Measurements from ENCODE around the gene CRACR2B. TPM values are rescaled to one million over a fixed set of nuclear protein-coding genes. Genes with fewer than 3 reads are reported as not detected.
A peak's percentile ranks its signal among the peaks of the same experiment; 100 is the strongest.

Gene CRACR2B
- total RNA-seq, 4 donors from 2014 or later = 7.1 to 19.7 (median 16.8) TPM

DNA sequence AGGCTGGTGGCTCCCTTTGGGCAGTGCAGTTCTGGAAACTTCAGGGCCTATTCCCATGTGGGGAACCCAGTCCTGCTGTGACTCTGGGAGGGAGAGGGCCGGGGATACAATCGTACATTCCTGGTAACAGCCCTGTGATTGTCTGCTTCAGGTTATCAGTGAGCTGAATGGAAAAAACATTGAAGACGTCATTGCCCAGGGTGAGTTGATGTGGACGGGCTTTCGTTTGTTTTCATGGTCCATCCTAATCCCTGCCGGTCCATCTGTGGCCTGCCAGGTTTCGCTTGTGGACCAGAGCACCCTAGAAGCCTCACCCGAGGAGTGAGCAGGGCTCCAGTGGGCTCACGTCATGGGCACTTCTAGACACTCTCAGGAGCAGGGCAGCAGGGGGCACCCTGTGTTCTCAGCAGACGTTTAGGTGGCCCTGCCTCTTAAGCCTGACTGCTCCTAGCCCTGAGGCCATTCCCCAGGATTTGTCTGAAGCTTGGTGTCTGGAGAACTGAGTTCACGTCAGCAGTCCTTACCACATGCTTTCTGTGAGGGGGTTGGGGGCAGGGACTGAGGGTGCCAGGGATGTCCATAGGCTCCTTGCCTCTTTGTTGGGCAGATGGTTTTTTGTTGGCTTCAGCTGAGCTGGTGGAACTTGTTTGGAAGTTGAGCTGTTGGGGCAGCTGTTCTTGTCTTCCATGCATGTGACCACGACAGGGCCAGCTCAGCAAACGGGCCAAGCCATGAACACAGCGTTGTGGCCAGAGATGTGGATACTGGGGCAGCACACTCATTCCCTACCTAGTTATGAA is 16.1 kb upstream of the CRACR2B start:
- Histone ChIP-seq H3K4me3 (peak overlapping the region in 1 of 4 donors; percentile 90), H3K4me1 (peaks cover 0 to 34% (median 21%) of the 10 kb centered on the region in 4 donors), H3K36me3 (peaks cover 0 to 47% (median 7%) of the 10 kb centered on the region in 3 donors), H3K9me3 (no peaks in the 10 kb centered on the region), H3K27ac (peak overlapping the region in 2 of 4 donors; percentile 96 to 97), H3K27me3 (no peaks in the 10 kb centered on the region)
- no peak for TF ChIP-seq EP300 (IDR thresholded peaks at IDR 0.05)
- TF ChIP-seq POLR2A (IDR thresholded peaks at IDR 0.05) = no peak
- TF ChIP-seq, protein P1, sequence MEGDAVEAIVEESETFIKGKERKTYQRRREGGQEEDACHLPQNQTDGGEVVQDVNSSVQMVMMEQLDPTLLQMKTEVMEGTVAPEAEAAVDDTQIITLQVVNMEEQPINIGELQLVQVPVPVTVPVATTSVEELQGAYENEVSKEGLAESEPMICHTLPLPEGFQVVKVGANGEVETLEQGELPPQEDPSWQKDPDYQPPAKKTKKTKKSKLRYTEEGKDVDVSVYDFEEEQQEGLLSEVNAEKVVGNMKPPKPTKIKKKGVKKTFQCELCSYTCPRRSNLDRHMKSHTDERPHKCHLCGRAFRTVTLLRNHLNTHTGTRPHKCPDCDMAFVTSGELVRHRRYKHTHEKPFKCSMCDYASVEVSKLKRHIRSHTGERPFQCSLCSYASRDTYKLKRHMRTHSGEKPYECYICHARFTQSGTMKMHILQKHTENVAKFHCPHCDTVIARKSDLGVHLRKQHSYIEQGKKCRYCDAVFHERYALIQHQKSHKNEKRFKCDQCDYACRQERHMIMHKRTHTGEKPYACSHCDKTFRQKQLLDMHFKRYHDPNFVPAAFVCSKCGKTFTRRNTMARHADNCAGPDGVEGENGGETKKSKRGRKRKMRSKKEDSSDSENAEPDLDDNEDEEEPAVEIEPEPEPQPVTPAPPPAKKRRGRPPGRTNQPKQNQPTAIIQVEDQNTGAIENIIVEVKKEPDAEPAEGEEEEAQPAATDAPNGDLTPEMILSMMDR (IDR thresholded peaks at IDR 0.05) = no peak
- WGBS, 2 donors = 66 to 72% methylated on average over 14 of the region's 14 CpGs
- DNase-seq (ENCODE audit: low spot score in 2 of 2) = no peak

DNA sequence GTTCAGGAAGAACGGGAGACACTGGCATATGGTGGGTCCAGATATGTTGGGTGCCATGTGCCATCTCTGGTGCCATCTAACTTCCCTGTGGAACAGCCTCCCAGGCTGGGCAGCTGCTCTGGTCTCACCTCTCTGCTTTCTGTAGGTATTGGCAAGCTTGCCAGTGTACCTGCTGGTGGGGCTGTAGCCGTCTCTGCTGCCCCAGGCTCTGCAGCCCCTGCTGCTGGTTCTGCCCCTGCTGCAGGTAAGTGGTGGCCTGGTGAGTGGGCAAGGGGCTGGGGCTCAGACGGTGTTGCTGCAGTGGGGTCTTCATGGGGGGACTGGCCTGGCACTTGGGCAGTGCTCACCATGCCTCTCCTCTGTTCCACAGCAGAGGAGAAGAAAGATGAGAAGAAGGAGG is 15.3 kb upstream of the CRACR2B start:
- 80 to 86% methylated on average over 3 of the region's 3 CpGs for WGBS, 2 donors
- TF ChIP-seq POLR2A (IDR thresholded peaks at IDR 0.05) (no peak), EP300 (IDR thresholded peaks at IDR 0.05) (no peak)
- TF ChIP-seq, protein P1 (IDR thresholded peaks at IDR 0.05) = no peak

DNA sequence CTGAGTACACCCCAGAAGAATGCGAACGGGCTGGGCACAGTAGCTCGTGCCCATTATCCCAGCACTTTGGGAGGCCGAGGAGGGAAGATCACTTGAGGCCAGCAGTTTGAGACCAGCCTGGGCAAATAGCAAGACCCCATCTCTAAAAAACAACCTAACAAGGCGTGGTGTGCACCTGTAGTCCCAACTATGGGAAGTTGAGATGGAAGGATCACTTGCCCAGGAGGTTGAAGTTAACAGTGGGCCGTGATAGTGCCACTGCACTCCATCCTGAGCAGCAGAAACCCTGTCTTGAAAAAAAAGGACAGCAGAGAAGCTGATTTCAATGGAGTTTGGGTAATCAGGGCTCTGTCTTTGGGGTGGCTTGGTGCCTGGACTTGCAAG is 14.7 kb upstream of the CRACR2B start:
- H3K4me3 ChIP-seq = no peak overlapping the region
- no peak overlapping the region for H3K27ac ChIP-seq
- H3K27me3 ChIP-seq = no peaks in the 10 kb centered on the region
- H3K9me3 ChIP-seq = no peaks in the 10 kb centered on the region
- no peak for DNase-seq (ENCODE audit: low spot score in 2 of 2)
- H3K36me3 ChIP-seq = peaks cover 0 to 47% (median 7%) of the 10 kb centered on the region in 3 donors
- H3K4me1 ChIP-seq = peaks cover 0 to 30% (median 21%) of the 10 kb centered on the region in 4 donors
- no peak for TF ChIP-seq POLR2A (IDR thresholded peaks at IDR 0.05)
- WGBS, 2 donors = 83 to 84% methylated on average over 6 of the region's 6 CpGs

More for the DNA sequence above, 15.3 kb upstream of the CRACR2B start:
- Histone ChIP-seq H3K4me3 (no peak overlapping the region), H3K27ac (no peak overlapping the region), H3K36me3 (peaks cover 0 to 47% (median 7%) of the 10 kb centered on the region in 3 donors), H3K27me3 (no peaks in the 10 kb centered on the region), H3K9me3 (no peaks in the 10 kb centered on the region), H3K4me1 (peaks cover 0 to 34% (median 21%) of the 10 kb centered on the region in 4 donors)
- no peak for DNase-seq (ENCODE audit: low spot score in 2 of 2)

DNA sequence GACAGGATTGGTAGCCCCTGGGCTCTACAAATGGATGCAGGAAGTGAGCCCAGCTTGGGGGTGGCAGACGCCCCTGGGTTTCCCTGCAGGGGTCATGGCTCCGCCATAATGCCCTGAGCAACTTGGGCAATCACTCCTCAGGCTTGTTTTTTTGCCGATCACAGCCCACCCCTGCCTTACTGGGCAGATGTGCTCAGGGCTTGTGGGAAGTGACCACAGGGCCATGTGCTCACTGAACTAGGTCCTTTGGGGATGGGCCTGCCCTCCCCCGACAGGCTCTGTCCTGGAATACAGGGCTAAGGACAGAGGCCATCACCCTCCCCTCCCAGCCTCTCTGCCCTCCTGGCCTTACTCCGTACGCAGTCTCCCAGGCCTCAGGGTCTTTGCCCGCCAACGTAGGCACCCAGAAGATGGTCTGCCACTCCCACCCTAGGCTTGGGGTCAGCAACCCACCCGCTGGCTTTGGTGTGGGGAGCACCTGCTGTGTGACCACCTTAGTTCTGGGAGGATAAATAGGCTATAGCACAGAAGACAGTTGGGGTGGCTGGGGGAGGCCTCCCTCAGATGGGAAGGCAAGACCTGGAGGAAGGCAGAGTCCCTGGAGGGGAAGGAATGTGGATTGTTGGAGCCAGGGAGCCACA is 14.1 kb upstream of the CRACR2B start:
- H3K4me3 ChIP-seq = no peak overlapping the region
- TF ChIP-seq POLR2A (IDR thresholded peaks at IDR 0.05) (no peak), EP300 (IDR thresholded peaks at IDR 0.05) (no peak)
- TF ChIP-seq, protein P1 (IDR thresholded peaks at IDR 0.05) = no peak
- peaks cover 0 to 47% (median 7%) of the 10 kb centered on the region in 3 donors for H3K36me3 ChIP-seq
- DNase-seq (ENCODE audit: low spot score in 2 of 2) = no peak
- H3K27me3 ChIP-seq = no peaks in the 10 kb centered on the region
- 70 to 71% methylated on average over 7 to 9 of the region's 9 CpGs for WGBS, 2 donors
- H3K4me1 ChIP-seq = peaks cover 0 to 28% (median 19%) of the 10 kb centered on the region in 4 donors
- no peaks in the 10 kb centered on the region for H3K9me3 ChIP-seq
- H3K27ac ChIP-seq = no peak overlapping the region

DNA sequence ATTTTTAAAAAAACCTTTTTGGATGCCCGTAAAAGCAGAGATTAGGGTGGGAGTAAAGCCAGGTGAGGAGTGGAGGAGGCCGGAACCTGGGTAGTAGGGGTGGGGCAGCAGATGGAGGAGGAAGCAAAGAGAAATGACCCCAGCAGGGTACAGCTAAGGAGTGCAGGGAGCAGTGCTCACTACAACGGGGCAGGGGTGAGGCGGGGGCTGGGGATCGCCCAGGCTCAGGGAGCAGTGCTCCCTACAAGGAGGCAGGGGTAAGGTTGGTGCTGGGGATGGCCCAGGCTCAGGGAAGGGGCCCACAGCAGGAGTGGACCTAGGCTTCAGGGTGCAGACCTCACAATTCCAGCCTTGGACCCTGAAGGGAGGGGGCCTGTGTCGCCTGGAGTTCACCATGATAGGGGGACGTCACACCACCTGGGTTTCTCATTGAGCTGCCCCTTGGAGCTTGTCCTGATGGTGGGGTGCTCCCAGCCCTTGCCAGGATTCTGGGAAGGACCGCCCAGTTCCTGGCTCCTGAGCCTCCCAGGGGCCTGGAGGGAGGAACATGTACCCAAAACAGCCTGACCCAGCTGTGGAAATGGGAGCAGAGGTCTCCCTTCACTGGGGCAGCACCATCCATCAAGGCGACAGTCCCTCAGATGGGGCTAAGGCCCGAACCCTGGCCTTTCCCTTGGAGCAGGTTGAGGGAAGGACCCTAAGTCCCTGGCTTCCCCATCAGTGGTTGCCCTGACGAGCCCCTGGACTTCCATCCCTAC is 11.9 kb upstream of the CRACR2B start:
- 84 to 90% methylated on average over 5 to 8 of the region's 11 CpGs for WGBS, 2 donors
- TF ChIP-seq EP300 (IDR thresholded peaks at IDR 0.05) (no peak), POLR2A (IDR thresholded peaks at IDR 0.05) (no peak)
- TF ChIP-seq, protein P1 (IDR thresholded peaks at IDR 0.05) = no peak

More for the DNA sequence above, 11.9 kb upstream of the CRACR2B start:
- no peak overlapping the region for H3K27ac ChIP-seq
- peaks cover 0 to 47% (median 7%) of the 10 kb centered on the region in 3 donors for H3K36me3 ChIP-seq
- DNase-seq (ENCODE audit: low spot score in 2 of 2) = no peak
- H3K4me1 ChIP-seq = peaks cover 0 to 28% (median 21%) of the 10 kb centered on the region in 4 donors
- H3K9me3 ChIP-seq = no peaks in the 10 kb centered on the region
- H3K4me3 ChIP-seq = no peak overlapping the region
- no peaks in the 10 kb centered on the region for H3K27me3 ChIP-seq
